ENCODE results near the gene HSPB1.
A peak's percentile ranks its signal among the peaks of the same experiment; 100 is the strongest.

GRCh38 chr7:76314042-76314721, 11.7 kb downstream of the HSPB1 start:
- TF ChIP-seq POLR2AphosphoS5 (IDR thresholded peaks at IDR 0.05) (peak; percentile 80 to 85 (median 82)), POLR2A (IDR thresholded peaks at IDR 0.05) (no peak)

All from breast epithelium (tissue), 3 donors.